CD14-positive monocyte (primary cell): ENCODE results near the gene LRRC8E. TPM values are rescaled to one million over a fixed set of nuclear protein-coding genes. Genes with fewer than 3 reads are reported as not detected.
A peak's percentile ranks its signal among the peaks of the same experiment; 100 is the strongest.

Source experiments
- DNase-seq, 3 donors: peaks; one replicate each; pipeline ENCODE4 v3.0.0-alpha.2; 2011 to 2022
- H2AFZ ChIP-seq: 2 replicates; pipeline ENCODE4 v1.6.0; 2012; ENCODE audit warnings: mild to moderate bottlenecking, low read depth, low read length, inconsistent platforms; ENCODE audit not compliant: insufficient read depth, poor library complexity, severe bottlenecking
- H3K27ac ChIP-seq, 2 donors: 1 replicate in 1 of 2; 2 replicates in 1 of 2; pipeline ENCODE4 v1.5.1; 2012 to 2013; ENCODE audit warnings: low read length in 2 of 2, control low read depth in 1 of 2, inconsistent platforms in 1 of 2, low read depth in 1 of 2, mild to moderate bottlenecking in 1 of 2
- H3K27me3 ChIP-seq, 2 donors: one replicate each; pipeline versions ENCODE4 v1.6.0 to v1.6.1; 2011 to 2013; ENCODE audit warnings: low read length in 2 of 2; ENCODE audit not compliant: control insufficient read depth in 2 of 2, insufficient read depth in 2 of 2
- H3K36me3 ChIP-seq, 2 donors: replicated peaks in 1 of 2; 1 replicate in 1 of 2; 2 replicates in 1 of 2; pipeline versions ENCODE4 v1.5.1 to v1.6.1; 2012 to 2013; ENCODE audit warnings: low read length in 2 of 2, control low read depth in 1 of 2, inconsistent platforms in 1 of 2, mild to moderate bottlenecking in 1 of 2; ENCODE audit not compliant: insufficient read depth in 2 of 2, control insufficient read depth in 1 of 2
- H3K4me1 ChIP-seq, 2 donors: 1 replicate in 1 of 2; 2 replicates in 1 of 2; pipeline versions ENCODE4 v1.5.1 to v1.6.1; 2012 to 2013; ENCODE audit warnings: low read length in 2 of 2, control low read depth in 1 of 2, inconsistent platforms in 1 of 2, mild to moderate bottlenecking in 1 of 2, moderate library complexity in 1 of 2; ENCODE audit not compliant: insufficient read depth in 2 of 2, control insufficient read depth in 1 of 2
- H3K4me2 ChIP-seq: replicated peaks from 2 replicates; pipeline ENCODE3; 2012; ENCODE audit warnings: low read length, moderate library complexity, mild to moderate bottlenecking; ENCODE audit not compliant: poor library complexity, severe bottlenecking; ENCODE audit errors: extremely low read depth
- H3K4me3 ChIP-seq, 3 experiments: fragments of 200-600 bp in 1 of 3; sonication (generic) in 1 of 3; replicated peaks in 1 of 3; 1 replicate in 2 of 3; 2 replicates in 1 of 3; pipeline ENCODE4 v1.5.1; 2011 to 2013; ENCODE audit warnings: low read length in 3 of 3, mild to moderate bottlenecking in 3 of 3, control low read depth in 2 of 3, low read depth in 2 of 3, inconsistent platforms in 1 of 3, moderate library complexity in 1 of 3
- H3K79me2 ChIP-seq: 2 replicates; pipeline ENCODE4 v1.6.0; 2012; ENCODE audit warnings: mild to moderate bottlenecking, control low read depth, inconsistent platforms, low read length, moderate library complexity; ENCODE audit not compliant: insufficient read depth
- H3K9ac ChIP-seq: 2 replicates; pipeline ENCODE4 v1.6.0; 2017; ENCODE audit warnings: low read length, mild to moderate bottlenecking; ENCODE audit not compliant: insufficient read depth, poor library complexity, severe bottlenecking
- H3K9me3 ChIP-seq, 2 donors: replicated peaks in 1 of 2; 1 replicate in 1 of 2; 2 replicates in 1 of 2; pipeline versions ENCODE4 v1.5.1 to v1.6.1; 2012 to 2013; ENCODE audit warnings: low read length in 2 of 2, control low read depth in 1 of 2; ENCODE audit not compliant: control insufficient read depth in 1 of 2, insufficient read depth in 1 of 2
- H4K20me1 ChIP-seq: 2 replicates; pipeline ENCODE4 v1.6.0; 2012; ENCODE audit warnings: mild to moderate bottlenecking, low read length, control low read depth, moderate library complexity; ENCODE audit not compliant: insufficient read depth
- H3K27ac Mint-ChIP-seq, 7 donors: one replicate each; pipeline ENCODE4 v1.8.0; 2020; ENCODE audit warnings: mild to moderate bottlenecking in 7 of 7, mixed read lengths in 7 of 7, moderate library complexity in 6 of 7, inconsistent platforms in 2 of 7
- H3K27me3 Mint-ChIP-seq, 3 donors: one replicate each; pipeline ENCODE4 v1.8.0; 2021 to 2022; ENCODE audit warnings: low read depth in 3 of 3, mild to moderate bottlenecking in 3 of 3, mixed read lengths in 3 of 3, moderate library complexity in 3 of 3, inconsistent platforms in 1 of 3
- H3K36me3 Mint-ChIP-seq, 2 donors: one replicate each; pipeline ENCODE4 v1.8.0; 2020; ENCODE audit warnings: mixed read lengths in 2 of 2, inconsistent platforms in 1 of 2, mild to moderate bottlenecking in 1 of 2
- H3K4me1 Mint-ChIP-seq: one replicate; pipeline ENCODE4 v1.8.0; 2020; ENCODE audit warnings: mild to moderate bottlenecking, mixed read lengths
- H3K4me3 Mint-ChIP-seq, 2 donors: one replicate each; pipeline ENCODE4 v1.8.0; 2020; ENCODE audit warnings: mild to moderate bottlenecking in 2 of 2, mixed read lengths in 2 of 2, moderate library complexity in 1 of 2
- H3K9me3 Mint-ChIP-seq, 7 donors: one replicate each; pipeline ENCODE4 v1.8.0; 2020 to 2022; ENCODE audit warnings: mixed read lengths in 7 of 7, mild to moderate bottlenecking in 6 of 7, moderate library complexity in 6 of 7, inconsistent platforms in 2 of 7
- CTCF ChIP-seq: fragments of 200-600 bp; IDR thresholded peaks from one replicate; pipeline ENCODE4 v1.8.0; 2022; ENCODE audit warnings: antibody characterized with exemption, mild to moderate bottlenecking
- WGBS: methylation state at CpG from one replicate; pipeline ENCODE4 v1.1.5; 2013; ENCODE audit warnings: missing lambda C conversion rate; ENCODE audit not compliant: insufficient coverage; 5-methylcytosine and 5-hydroxymethylcytosine counted together
- intact Hi-C, 2 donors: fragments of 100-400 bp; cut with micrococcal nuclease; formaldehyde crosslinking; loops; one replicate each; pipeline versions ENCODE4 v1.15.0 to v1.15.1; 2023
- polyA plus RNA-seq, 3 donors: library from polyadenylated mRNA; depleted of rRNA in 1 of 3; unstranded in 2 of 3; stranded (reverse) in 1 of 3; fragments of 300-500 nt in 2 of 3; fragments of >200 nt in 1 of 3; fragmentation: Illumina TruSeq in 2 of 3; gene quantifications; 1 replicate in 2 of 3; 2 replicates in 1 of 3; pipeline ENCODE4 v1.2.3, GENCODE V29; 2012 to 2021

LRRC8E gene
- polyA plus RNA-seq, 3 donors: not detected

- H3K27ac ChIP-seq: no peak within 1 kb of the TSS
- intact Hi-C loops: loop anchor here in 1 of 2 donors (10.0 kb wide), 1 partner anchor 1889 kb away; the partner anchor contains the start of gene FBXL12
- H4K20me1 ChIP-seq: peaks cover 7% of the 10 kb centered on the region
- H3K27me3 ChIP-seq: no peaks in the 10 kb centered on the region
- peaks cover 24 to 32% of the 10 kb centered on the region in 2 donors for H3K36me3 Mint-ChIP-seq
- peaks cover 16 to 27% of the 10 kb centered on the region in 2 donors for H3K4me1 ChIP-seq
- peak in 2 of 3 donors; percentile 30 to 48 for DNase-seq
- no peak within 1 kb of the TSS for H3K9ac ChIP-seq
- TF ChIP-seq CTCF: no peak
- H3K36me3 ChIP-seq: peaks cover 22 to 25% of the 10 kb centered on the region in 2 donors
- peak within 1 kb of the TSS; percentile 72 to 91 for H3K4me3 Mint-ChIP-seq
- peak within 1 kb of the TSS; percentile 31 for H2AFZ ChIP-seq
- H3K9me3 Mint-ChIP-seq: peaks cover 0 to 2% (median 1%) of the 10 kb centered on the region in 7 donors
- H3K4me1 Mint-ChIP-seq: peaks cover 16% of the 10 kb centered on the region
- peak within 1 kb of the TSS; percentile 70 for H3K4me2 ChIP-seq
- WGBS: 21% methylated on average over 55 of the region's 65 CpGs
- peaks cover 13 to 19% (median 13%) of the 10 kb centered on the region in 3 donors for H3K27me3 Mint-ChIP-seq
- no peaks in the 10 kb centered on the region for H3K79me2 ChIP-seq
- peak within 1 kb of the TSS in 3 of 7 donors; percentile 30 to 73 (median 45) for H3K27ac Mint-ChIP-seq
- no peaks in the 10 kb centered on the region for H3K9me3 ChIP-seq
- peak within 1 kb of the TSS in 1 of 3 experiments; percentile 59 for H3K4me3 ChIP-seq
Observed at GRCh38 chr19:7926021-7926726, 37.9 kb downstream of the LRRC8E start, which contains the start of gene CTXN1. TSS of gene CTXN1 (minus strand) at chr19:7926135. CDS start at chr19:7925538, 597 bp downstream.

GRCh38 chr19:7926727-7927604 lies 38.7 kb downstream of the LRRC8E start:
- 95% methylated on average over 32 of the region's 32 CpGs for WGBS
- peaks cover 0 to 2% (median 1%) of the 10 kb centered on the region in 7 donors for H3K9me3 Mint-ChIP-seq
- H3K4me1 Mint-ChIP-seq: peaks cover 8% of the 10 kb centered on the region
- Histone ChIP-seq H3K79me2 (no peaks in the 10 kb centered on the region), H4K20me1 (peaks cover 7% of the 10 kb centered on the region), H3K9ac (no peak overlapping the region), H2AFZ (no peak overlapping the region), H3K27me3 (no peaks in the 10 kb centered on the region), H3K4me3 (no peak overlapping the region), H3K4me2 (no peak overlapping the region), H3K27ac (no peak overlapping the region), H3K36me3 (peaks cover 26 to 31% of the 10 kb centered on the region in 2 donors), H3K4me1 (peaks cover 8 to 19% of the 10 kb centered on the region in 2 donors), H3K9me3 (no peaks in the 10 kb centered on the region)
- DNase-seq: no peak
- TF ChIP-seq CTCF: no peak
- H3K27me3 Mint-ChIP-seq: peaks cover 13 to 19% (median 13%) of the 10 kb centered on the region in 3 donors
- peak overlapping the region in 1 of 7 donors; percentile 30 for H3K27ac Mint-ChIP-seq
- intact Hi-C loops: loop anchor here in 1 of 2 donors (10.0 kb wide), 1 partner anchor 1888 kb away; the partner anchor contains the start of gene FBXL12
- peaks cover 26 to 35% of the 10 kb centered on the region in 2 donors for H3K36me3 Mint-ChIP-seq
- H3K4me3 Mint-ChIP-seq: peak overlapping the region in 1 of 2 donors; percentile 21
